Neuronal stem cell (in vitro differentiated cells): ENCODE data around the gene RAB40C.
A peak's percentile ranks its signal among the peaks of the same experiment; 100 is the strongest.

ENCODE experiments used
- DNase-seq: peaks from one replicate; pipeline ENCODE4 v3.0.0-alpha.2; 2013; ENCODE audit warnings: low spot score
- H2AFZ ChIP-seq: one replicate; pipeline ENCODE4 v1.6.1; 2013; ENCODE audit warnings: mild to moderate bottlenecking, low read length, inconsistent platforms
- H2AK5ac ChIP-seq: 2 replicates; pipeline ENCODE4 v1.6.1; 2013; ENCODE audit warnings: low read depth, mild to moderate bottlenecking, inconsistent platforms, low read length, moderate library complexity, mixed read lengths
- H2BK120ac ChIP-seq: 2 replicates; pipeline ENCODE4 v1.6.1; 2013; ENCODE audit warnings: low read depth, mild to moderate bottlenecking, inconsistent platforms, low read length, moderate library complexity, mixed read lengths
- H2BK12ac ChIP-seq: one replicate; pipeline ENCODE4 v1.6.1; 2013; ENCODE audit warnings: low read length, inconsistent platforms
- H2BK15ac ChIP-seq: 2 replicates; pipeline ENCODE4 v1.6.1; 2013; ENCODE audit warnings: mild to moderate bottlenecking, low read length, inconsistent platforms, mixed read lengths
- H2BK5ac ChIP-seq: one replicate; pipeline ENCODE4 v1.6.1; 2013; ENCODE audit warnings: inconsistent platforms, mild to moderate bottlenecking, low read length, moderate library complexity
- H3K14ac ChIP-seq: one replicate; pipeline ENCODE4 v1.6.1; 2013; ENCODE audit warnings: low read length, inconsistent platforms
- H3K18ac ChIP-seq: 2 replicates; pipeline ENCODE4 v1.6.1; 2013; ENCODE audit warnings: low read length, inconsistent platforms
- H3K23ac ChIP-seq: 2 replicates; pipeline ENCODE4 v1.6.1; 2013; ENCODE audit warnings: low read depth, mild to moderate bottlenecking, mixed read lengths, low read length, inconsistent platforms; ENCODE audit not compliant: poor library complexity
- H3K27ac ChIP-seq: replicated peaks from 3 replicates; pipeline ENCODE4 v1.5.1; 2013; ENCODE audit warnings: low read length, inconsistent platforms
- H3K27me3 ChIP-seq, 3 experiments: 2 replicates each; pipeline ENCODE4 v1.6.1; 2013; ENCODE audit warnings: low read length in 3 of 3, mild to moderate bottlenecking in 2 of 3, inconsistent platforms in 1 of 3, low read depth in 1 of 3, mixed read lengths in 1 of 3, moderate library complexity in 1 of 3; ENCODE audit not compliant: control insufficient read depth in 3 of 3, insufficient read depth in 3 of 3
- H3K36me3 ChIP-seq, 2 donors: replicated peaks in 1 of 2; 2 replicates each; pipeline ENCODE4 v1.6.1; 2013; ENCODE audit warnings: low read length in 2 of 2; ENCODE audit not compliant: control insufficient read depth in 2 of 2, insufficient read depth in 2 of 2
- H3K4ac ChIP-seq: 2 replicates; pipeline ENCODE4 v1.6.1; 2013; ENCODE audit warnings: inconsistent platforms, mild to moderate bottlenecking, low read length, moderate library complexity
- H3K4me1 ChIP-seq, 2 donors: 1 replicate in 1 of 2; 2 replicates in 1 of 2; pipeline ENCODE4 v1.6.1; 2013; ENCODE audit warnings: low read length in 2 of 2, low read depth in 1 of 2; ENCODE audit not compliant: control insufficient read depth in 2 of 2, insufficient read depth in 1 of 2
- H3K4me2 ChIP-seq: one replicate; pipeline ENCODE4 v1.6.1; 2013; ENCODE audit warnings: mild to moderate bottlenecking, low read length, inconsistent platforms; ENCODE audit not compliant: insufficient read depth, poor library complexity, severe bottlenecking
- H3K4me3 ChIP-seq, 2 donors: 2 replicates each; pipeline ENCODE4 v1.5.1; 2013; ENCODE audit warnings: low read length in 2 of 2, mild to moderate bottlenecking in 2 of 2, inconsistent platforms in 1 of 2, moderate library complexity in 1 of 2
- H3K79me1 ChIP-seq: one replicate; pipeline ENCODE4 v1.6.1; 2013; ENCODE audit warnings: low read depth, mild to moderate bottlenecking, inconsistent platforms, low read length, moderate library complexity
- H3K9ac ChIP-seq: one replicate; pipeline ENCODE4 v1.6.1; 2013; ENCODE audit warnings: mild to moderate bottlenecking, low read depth, low read length, inconsistent platforms; ENCODE audit not compliant: poor library complexity
- H3K9me3 ChIP-seq, 2 donors: replicated peaks in 1 of 2; 2 replicates each; pipeline versions ENCODE3 to v1.6.1; 2013; ENCODE audit warnings: low read length in 2 of 2, mild to moderate bottlenecking in 2 of 2, inconsistent platforms in 1 of 2, low read depth in 1 of 2, mixed read lengths in 1 of 2, moderate library complexity in 1 of 2; ENCODE audit not compliant: control insufficient read depth in 2 of 2, insufficient read depth in 1 of 2
- H4K8ac ChIP-seq: one replicate; pipeline ENCODE4 v1.6.1; 2013; ENCODE audit warnings: low read depth, mild to moderate bottlenecking, inconsistent platforms, low read length, moderate library complexity
- H4K91ac ChIP-seq: one replicate; pipeline ENCODE4 v1.6.1; 2013; ENCODE audit warnings: low read length, low read depth, mild to moderate bottlenecking, inconsistent platforms; ENCODE audit not compliant: poor library complexity
- WGBS, 2 donors: extraction: QIAGEN DNeasy Blood & Tissue Kit; methylation state at CpG; one replicate each; pipeline ENCODE4 v1.1.7; 2013; ENCODE audit warnings: missing lambda C conversion rate in 2 of 2, mixed read lengths in 1 of 2; ENCODE audit not compliant: insufficient read length in 2 of 2, insufficient replicate concordance in 1 of 2; ENCODE audit errors: extremely low coverage in 2 of 2; 5-methylcytosine and 5-hydroxymethylcytosine counted together

Gene RAB40C

DNA sequence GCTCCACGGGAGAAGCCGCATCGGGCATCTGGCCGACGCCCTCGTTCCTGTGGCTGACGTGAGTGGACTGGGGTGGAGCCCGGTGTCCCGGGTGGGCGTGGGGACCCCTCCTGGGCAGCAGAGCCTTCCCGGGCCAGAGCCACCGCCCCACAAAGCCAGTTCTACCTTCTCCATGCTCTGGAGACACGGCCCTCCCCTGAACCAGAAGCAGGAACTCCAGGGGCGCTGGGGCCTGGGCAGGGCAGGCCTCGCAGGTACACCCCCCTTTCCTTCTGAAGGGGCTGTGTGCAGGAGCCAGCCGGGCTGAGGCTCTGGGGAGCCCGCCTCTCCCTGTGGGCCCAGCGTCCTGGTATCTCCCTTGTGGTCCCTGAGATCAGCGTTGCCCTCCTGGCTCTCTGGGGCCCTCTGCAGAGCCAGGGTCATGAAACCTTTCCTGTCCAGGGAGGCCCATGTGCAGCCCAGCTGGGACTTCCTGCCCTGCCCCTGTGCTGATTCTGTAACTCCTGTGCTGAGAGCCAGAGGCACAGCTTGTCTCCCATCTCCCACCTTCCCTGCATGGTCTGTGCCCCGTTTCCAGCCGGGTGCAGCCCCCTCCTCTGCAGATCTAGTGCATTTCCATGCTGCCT lies 13.6 kb upstream of the RAB40C start:
- no peak for DNase-seq

DNA sequence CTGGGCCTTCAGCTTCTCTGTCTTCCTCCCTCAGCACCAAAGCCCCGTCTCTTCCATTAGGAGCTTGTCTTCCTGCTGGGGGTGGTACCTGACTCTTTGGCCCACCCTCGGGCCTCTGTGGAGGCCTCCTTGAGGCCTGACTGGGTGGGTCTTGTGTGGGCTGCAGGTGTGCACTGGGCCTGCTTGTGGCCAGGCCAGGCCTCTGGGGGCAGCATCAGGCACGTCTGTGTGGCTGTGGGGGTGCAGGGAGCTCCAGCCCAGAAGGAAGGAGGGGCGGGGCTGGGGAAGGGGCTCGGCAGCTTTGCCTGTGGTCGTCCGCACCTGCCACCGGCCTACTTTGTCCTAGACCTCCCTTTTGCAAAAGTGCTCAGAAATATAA lies 13.1 kb upstream of the RAB40C start:
- no peak overlapping the region for H2BK15ac ChIP-seq
- peaks cover 15% of the 10 kb centered on the region for H3K79me1 ChIP-seq
- H3K4me3 ChIP-seq, result peak overlapping the region in 1 of 2 donors; percentile 3
- H3K36me3 ChIP-seq, result peaks cover 20 to 48% of the 10 kb centered on the region in 2 donors
- no peak overlapping the region for H3K18ac ChIP-seq
- H3K23ac ChIP-seq, result no peak overlapping the region
- H3K4me1 ChIP-seq, result no peaks in the 10 kb centered on the region
- no peak overlapping the region for H2AK5ac ChIP-seq
- H2BK5ac ChIP-seq, result no peak overlapping the region
- H2AFZ ChIP-seq, result no peak overlapping the region
- no peak overlapping the region for H3K27ac ChIP-seq
- H4K91ac ChIP-seq, result no peak overlapping the region
- H4K8ac ChIP-seq, result no peak overlapping the region
- no peak overlapping the region for H3K4ac ChIP-seq
- DNase-seq, result no peak
- no peak overlapping the region for H2BK120ac ChIP-seq
- WGBS, 2 donors, result no CpG with 5 or more reads among the region's 8 CpGs
- no peak overlapping the region for H3K9ac ChIP-seq
- H3K4me2 ChIP-seq, result no peak overlapping the region
- H2BK12ac ChIP-seq, result no peak overlapping the region
- no peak overlapping the region for H3K14ac ChIP-seq
- H3K27me3 ChIP-seq, result no peaks in the 10 kb centered on the region
- H3K9me3 ChIP-seq, result no peaks in the 10 kb centered on the region

More for the DNA sequence above, 13.6 kb upstream of the RAB40C start:
- no peak overlapping the region for H3K23ac ChIP-seq
- H3K4ac ChIP-seq, result no peak overlapping the region
- H3K27me3 ChIP-seq, result no peaks in the 10 kb centered on the region
- H3K4me3 ChIP-seq, result peak overlapping the region in 1 of 2 donors; percentile 12
- H2BK120ac ChIP-seq, result no peak overlapping the region
- no peak overlapping the region for H3K14ac ChIP-seq
- H3K79me1 ChIP-seq, result peaks cover 17% of the 10 kb centered on the region
- H3K9me3 ChIP-seq, result no peaks in the 10 kb centered on the region
- H3K9ac ChIP-seq, result peak overlapping the region; percentile 12
- H3K27ac ChIP-seq, result no peak overlapping the region
- H2AK5ac ChIP-seq, result no peak overlapping the region
- H2BK12ac ChIP-seq, result no peak overlapping the region
- no peak overlapping the region for H2BK15ac ChIP-seq
- no peak overlapping the region for H4K91ac ChIP-seq
- WGBS, 2 donors, result no CpG with 5 or more reads among the region's 21 CpGs
- no peak overlapping the region for H2AFZ ChIP-seq
- no peaks in the 10 kb centered on the region for H3K4me1 ChIP-seq
- no peak overlapping the region for H3K18ac ChIP-seq
- peaks cover 23 to 49% of the 10 kb centered on the region in 2 donors for H3K36me3 ChIP-seq
- H3K4me2 ChIP-seq, result no peak overlapping the region
- no peak overlapping the region for H2BK5ac ChIP-seq
- peak overlapping the region; percentile 72 for H4K8ac ChIP-seq

DNA sequence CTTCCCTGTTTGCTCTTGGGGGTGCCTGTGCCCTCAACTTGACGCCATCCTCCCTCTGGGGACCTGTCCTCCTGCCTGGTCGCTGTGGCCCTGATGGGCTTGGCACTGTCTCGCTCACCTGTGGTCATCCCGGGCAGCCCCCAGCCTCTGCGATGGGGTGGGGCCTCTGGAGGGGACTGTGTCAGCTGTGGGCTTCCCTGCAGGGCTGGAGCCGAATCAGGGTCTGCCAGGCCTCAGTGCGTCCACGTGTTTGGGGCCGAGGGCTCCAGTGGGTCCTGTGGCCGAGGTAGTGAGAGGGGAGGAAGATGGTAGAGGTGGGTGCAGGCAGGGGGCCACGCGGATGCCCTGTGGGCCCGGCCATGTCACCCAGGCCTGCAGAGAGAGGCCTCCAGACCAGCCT lies 12.1 kb upstream of the RAB40C start:
- H3K4me2 ChIP-seq, result no peak overlapping the region
- peak overlapping the region; percentile 71 for H3K14ac ChIP-seq
- no peak overlapping the region for H3K27ac ChIP-seq
- peaks cover 9% of the 10 kb centered on the region for H3K79me1 ChIP-seq
- peak overlapping the region; percentile 73 for H3K23ac ChIP-seq
- peak overlapping the region in 1 of 2 donors; percentile 28 for H3K4me3 ChIP-seq
- no peak overlapping the region for H2AK5ac ChIP-seq
- no peak overlapping the region for H3K18ac ChIP-seq
- H3K9ac ChIP-seq, result no peak overlapping the region
- H2BK12ac ChIP-seq, result peak overlapping the region; percentile 41
- H3K4ac ChIP-seq, result no peak overlapping the region
- no peak overlapping the region for H2BK15ac ChIP-seq
- no peak overlapping the region for H4K8ac ChIP-seq
- H3K9me3 ChIP-seq, result no peaks in the 10 kb centered on the region
- no peak for DNase-seq
- no peak overlapping the region for H2BK5ac ChIP-seq
- no peak overlapping the region for H4K91ac ChIP-seq
- no peaks in the 10 kb centered on the region for H3K4me1 ChIP-seq
- no CpG with 5 or more reads among the region's 13 CpGs for WGBS, 2 donors
- no peak overlapping the region for H2AFZ ChIP-seq
- no peaks in the 10 kb centered on the region for H3K27me3 ChIP-seq
- H3K36me3 ChIP-seq, result peaks cover 15 to 45% of the 10 kb centered on the region in 2 donors
- no peak overlapping the region for H2BK120ac ChIP-seq

DNA sequence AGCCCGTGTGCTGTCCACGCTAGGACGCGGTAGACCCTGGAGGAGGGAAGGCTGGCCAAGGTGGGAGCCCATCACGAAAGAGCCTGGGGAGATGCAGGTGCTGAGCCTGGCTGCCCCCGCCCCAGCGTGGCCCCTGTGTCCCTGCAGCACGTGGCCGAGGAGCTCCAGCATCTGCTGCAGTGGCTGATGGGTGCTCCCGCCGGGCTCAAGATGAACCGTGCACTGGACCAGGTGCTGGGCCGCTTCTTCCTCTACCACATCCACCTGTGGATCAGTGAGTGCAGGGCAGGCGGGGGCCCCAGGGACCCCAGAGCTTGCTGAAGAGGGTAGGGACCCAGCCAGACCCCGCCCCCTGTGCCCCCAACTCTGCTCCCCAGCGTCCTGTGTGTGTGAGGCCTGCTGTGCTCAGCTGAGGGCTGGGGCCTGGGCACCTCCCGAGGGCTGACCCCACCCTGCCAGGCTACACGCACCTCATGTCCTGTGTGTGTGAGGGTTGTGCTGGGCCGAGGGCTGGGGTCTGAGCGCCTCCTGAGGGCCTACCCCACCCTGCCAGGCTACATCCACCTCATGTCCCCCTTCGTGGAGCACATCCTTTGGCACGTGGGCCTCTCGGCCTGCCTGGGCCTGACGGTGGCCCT lies 11.5 kb upstream of the RAB40C start:
- DNase-seq, result no peak
- Histone ChIP-seq H3K4ac (no peak overlapping the region), H2BK15ac (no peak overlapping the region), H4K8ac (no peak overlapping the region), H3K23ac (peak overlapping the region; percentile 73), H3K27me3 (peaks cover 0 to 2% (median 0%) of the 10 kb centered on the region in 3 experiments), H2BK120ac (no peak overlapping the region), H3K9ac (peak overlapping the region; percentile 17), H3K14ac (peak overlapping the region; percentile 71), H3K4me1 (peaks cover 0 to 3% of the 10 kb centered on the region in 2 donors), H4K91ac (peak overlapping the region; percentile 19), H2BK5ac (no peak overlapping the region), H3K27ac (no peak overlapping the region), H3K9me3 (no peaks in the 10 kb centered on the region), H2AFZ (no peak overlapping the region), H3K4me3 (peak overlapping the region in 1 of 2 donors; percentile 49), H3K36me3 (peaks cover 19 to 47% of the 10 kb centered on the region in 2 donors), H2AK5ac (no peak overlapping the region), H3K79me1 (peaks cover 7% of the 10 kb centered on the region), H3K18ac (no peak overlapping the region), H3K4me2 (no peak overlapping the region), H2BK12ac (no peak overlapping the region)
- WGBS, 2 donors, result no CpG with 5 or more reads among the region's 24 CpGs
